Testis (tissue), 3 donors: ENCODE measurements around the gene FBXO8. TPM values are rescaled to one million over a fixed set of nuclear protein-coding genes. Genes with fewer than 3 reads are reported as not detected.
A peak's percentile ranks its signal among the peaks of the same experiment; 100 is the strongest.

Source experiments
- DNase-seq: peaks from one replicate; pipeline ENCODE4 v3.0.0-alpha.2; 2019
- H3K27ac ChIP-seq, 2 donors: fragments of 200-600 bp; sonication (generic); one replicate each; pipeline ENCODE4 v1.5.1; 2019
- H3K27me3 ChIP-seq: fragments of 200-600 bp; sonication (generic); one replicate; pipeline ENCODE4 v1.5.1; 2019
- H3K36me3 ChIP-seq: fragments of 200-600 bp; sonication (generic); one replicate; pipeline ENCODE4 v1.5.1; 2017; ENCODE audit warnings: low read depth; ENCODE audit errors: missing control alignments
- H3K4me1 ChIP-seq: fragments of 200-600 bp; sonication (generic); one replicate; pipeline ENCODE4 v1.5.1; 2019
- H3K4me3 ChIP-seq, 2 donors: fragments of 200-600 bp; sonication (generic); one replicate each; pipeline ENCODE4 v1.5.1; 2017 to 2019
- H3K9me3 ChIP-seq: fragments of 200-600 bp; sonication (generic); one replicate; pipeline ENCODE4 v1.5.1; 2017
- CTCF ChIP-seq, 3 experiments: fragments of 450-650 bp in 2 of 3; fragments of 200-600 bp in 1 of 3; sonication (generic) in 1 of 3; IDR thresholded peaks; one replicate each; pipeline ENCODE4 v1.5.1; 2016 to 2019; ENCODE audit warnings: antibody characterized with exemption in 3 of 3, mild to moderate bottlenecking in 2 of 3, moderate library complexity in 1 of 3
- POLR2A ChIP-seq: fragments of 450-650 bp; IDR thresholded peaks from one replicate; pipeline ENCODE4 v1.6.1; 2017; ENCODE audit warnings: antibody characterized with exemption, mild to moderate bottlenecking, moderate library complexity
- WGBS, 2 donors: methylation state at CpG; one replicate each; pipeline ENCODE4 v1.1.5; 2018; 5-methylcytosine and 5-hydroxymethylcytosine counted together
- intact Hi-C: fragments of 100-400 bp; cut with DNase I; formaldehyde crosslinking; loops from one replicate; pipeline ENCODE4 v1.15.1; 2023; ENCODE audit warnings: low total_unique reads
- polyA plus RNA-seq: library from polyadenylated mRNA; stranded (reverse); fragments of 350-450 nt; fragmentation: Illumina TruSeq; extraction: RNeasy Lipid Tissue Mini Kit (QIAGEN cat#74804); gene quantifications from one replicate; pipeline ENCODE4 v1.2.3, GENCODE V29; 2014; ENCODE audit warnings: low read depth, low replicate concordance; ENCODE audit not compliant: insufficient read depth
- total RNA-seq, 2 donors: library from RNA; depleted of rRNA; stranded (reverse); fragments of >200 nt; gene quantifications; one replicate each; pipeline ENCODE4 v1.2.3, GENCODE V29; 2016

Gene FBXO8
- total and polyA plus RNA-seq, 3 donors from 2014 or later: 22.6 to 25.5 (median 24.5) TPM

- DNase-seq: no peak
- Histone ChIP-seq H3K36me3 (no peaks in the 10 kb centered on the region), H3K4me3 (peak overlapping the region; percentile 29 to 40), H3K4me1 (peaks cover 20% of the 10 kb centered on the region), H3K9me3 (no peaks in the 10 kb centered on the region), H3K27ac (no peak overlapping the region), H3K27me3 (no peaks in the 10 kb centered on the region)
- TF ChIP-seq POLR2A (no peak), CTCF (IDR thresholded peaks at IDR 0.05) (no peak)
- intact Hi-C loops: no loop called here
- 7 to 18% methylated on average over 34 to 47 of the region's 47 CpGs for WGBS, 2 donors
Observed at GRCh38 chr4:174214101-174214878, 69.2 kb downstream of the FBXO8 start.

GRCh38 chr4:174213731-174214100 is 69.8 kb downstream of the FBXO8 start:
- TF ChIP-seq POLR2A: no peak
- no peak for TF ChIP-seq CTCF (IDR thresholded peaks at IDR 0.05)
- Histone ChIP-seq H3K4me1 (peaks cover 20% of the 10 kb centered on the region), H3K27ac (no peak overlapping the region), H3K4me3 (peak overlapping the region; percentile 29 to 40), H3K9me3 (no peaks in the 10 kb centered on the region), H3K27me3 (no peaks in the 10 kb centered on the region), H3K36me3 (no peaks in the 10 kb centered on the region)
- no peak for DNase-seq
- WGBS, 2 donors: 0 to 9% methylated on average over 8 to 16 of the region's 16 CpGs
- intact Hi-C loops: no loop called here

GRCh38 chr4:174212061-174212460 is 71.4 kb downstream of the FBXO8 start:
- intact Hi-C loops: no loop called here
- Histone ChIP-seq H3K9me3 (no peaks in the 10 kb centered on the region), H3K4me1 (peaks cover 7% of the 10 kb centered on the region), H3K27ac (no peak overlapping the region), H3K36me3 (no peaks in the 10 kb centered on the region), H3K4me3 (no peak overlapping the region), H3K27me3 (no peaks in the 10 kb centered on the region)
- TF ChIP-seq POLR2A: no peak
- TF ChIP-seq CTCF (IDR thresholded peaks at IDR 0.05): no peak
- DNase-seq: no peak
- WGBS, 2 donors: 20 to 29% methylated on average over 5 of the region's 5 CpGs

- H3K36me3 ChIP-seq: no peaks in the 10 kb centered on the region
- peaks cover 6% of the 10 kb centered on the region for H3K4me1 ChIP-seq
- no peak overlapping the region for H3K27ac ChIP-seq
- peak overlapping the region in 1 of 2 donors; percentile 3 for H3K4me3 ChIP-seq
- TF ChIP-seq POLR2A (no peak), CTCF (IDR thresholded peaks at IDR 0.05) (no peak)
- intact Hi-C loops: no loop called here
- 34 to 42% methylated on average over 19 to 23 of the region's 23 CpGs for WGBS, 2 donors
- no peak for DNase-seq
- no peaks in the 10 kb centered on the region for H3K9me3 ChIP-seq
- H3K27me3 ChIP-seq: no peaks in the 10 kb centered on the region
Observed at GRCh38 chr4:174211622-174212044, 71.8 kb downstream of the FBXO8 start.
